ENCODE measurements around the gene TOMM34. TPM values are rescaled to one million over a fixed set of nuclear protein-coding genes. Genes with fewer than 3 reads are reported as not detected.

The TOMM34 gene
- total and polyA plus RNA-seq, 2 of the 13 experiments (the other 11 are each of a cell fraction or from before 2014, with no cell fraction given) = 36.2 to 52.0 TPM

DNA sequence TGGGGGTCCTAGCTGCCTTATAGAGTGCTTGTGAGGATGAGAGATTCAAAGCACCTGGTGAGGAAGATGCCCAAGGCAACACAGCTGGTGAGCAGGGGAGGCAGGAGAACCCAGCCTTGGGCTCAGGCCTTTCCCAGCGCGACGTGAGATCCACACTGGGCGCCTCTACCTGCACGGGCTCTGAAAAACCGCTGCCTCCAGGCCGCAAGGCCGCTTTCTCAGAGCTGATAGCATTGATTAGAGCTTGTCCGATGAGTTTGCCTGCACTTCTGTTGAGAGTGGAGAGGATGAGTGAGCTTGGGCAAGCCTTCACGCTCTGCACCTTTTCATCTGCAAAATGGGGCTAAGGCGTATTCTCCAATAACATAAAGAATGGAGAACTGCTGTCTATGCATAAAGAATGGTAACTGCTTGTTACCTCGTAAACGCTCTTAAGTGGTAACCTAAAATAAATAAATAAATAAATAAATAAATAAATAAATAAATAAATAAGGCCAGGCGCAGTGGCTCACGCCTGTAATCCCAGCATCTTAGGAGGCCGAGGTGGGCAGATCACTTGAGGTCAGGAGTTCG, 49.4 kb downstream of the TOMM34 start (continued):
- TF ChIP-seq, protein P1, sequence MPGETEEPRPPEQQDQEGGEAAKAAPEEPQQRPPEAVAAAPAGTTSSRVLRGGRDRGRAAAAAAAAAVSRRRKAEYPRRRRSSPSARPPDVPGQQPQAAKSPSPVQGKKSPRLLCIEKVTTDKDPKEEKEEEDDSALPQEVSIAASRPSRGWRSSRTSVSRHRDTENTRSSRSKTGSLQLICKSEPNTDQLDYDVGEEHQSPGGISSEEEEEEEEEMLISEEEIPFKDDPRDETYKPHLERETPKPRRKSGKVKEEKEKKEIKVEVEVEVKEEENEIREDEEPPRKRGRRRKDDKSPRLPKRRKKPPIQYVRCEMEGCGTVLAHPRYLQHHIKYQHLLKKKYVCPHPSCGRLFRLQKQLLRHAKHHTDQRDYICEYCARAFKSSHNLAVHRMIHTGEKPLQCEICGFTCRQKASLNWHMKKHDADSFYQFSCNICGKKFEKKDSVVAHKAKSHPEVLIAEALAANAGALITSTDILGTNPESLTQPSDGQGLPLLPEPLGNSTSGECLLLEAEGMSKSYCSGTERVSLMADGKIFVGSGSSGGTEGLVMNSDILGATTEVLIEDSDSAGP (CRISPR knock-in tag; IDR thresholded peaks at IDR 0.05; ENCODE audit: borderline replicate concordance) = no peak
- TF ChIP-seq SKIL (CRISPR knock-in tag; IDR thresholded peaks at IDR 0.05; ENCODE audit: borderline replicate concordance) (no peak), GMEB1 (CRISPR knock-in tag; IDR thresholded peaks at IDR 0.05; ENCODE audit: borderline replicate concordance) (no peak), ZNF101 (CRISPR knock-in tag; IDR thresholded peaks at IDR 0.05; ENCODE audit: borderline replicate concordance, low read depth) (no peak), RNF219 (CRISPR knock-in tag; IDR thresholded peaks at IDR 0.05) (no peak), ZGPAT (CRISPR knock-in tag; IDR thresholded peaks at IDR 0.05) (no peak), ZNF768 (CRISPR knock-in tag; IDR thresholded peaks at IDR 0.05) (no peak; the same call in 1 of the 2 replicates), AGO2 (optimal IDR thresholded peaks at IDR 0.05; ENCODE audit: low read depth, low read length) (no peak), RFXANK (CRISPR knock-in tag; IDR thresholded peaks at IDR 0.05) (no peak), ZNF382 (CRISPR knock-in tag; IDR thresholded peaks at IDR 0.05; ENCODE audit: borderline replicate concordance) (no peak), ADNP (CRISPR knock-in tag; IDR thresholded peaks at IDR 0.05) (no peak), ARHGAP35 (CRISPR knock-in tag; IDR thresholded peaks at IDR 0.05; ENCODE audit: borderline replicate concordance) (no peak), ZNF232 (CRISPR knock-in tag; IDR thresholded peaks at IDR 0.05; ENCODE audit: borderline replicate concordance) (0 out of 2 replicates have a peak, but pooled peaks have one; percentile 2), RFX1 (IDR thresholded peaks at IDR 0.05) (no peak), ESRRA (CRISPR knock-in tag; IDR thresholded peaks at IDR 0.05; ENCODE audit: low read depth) (no peak), ZNF441 (CRISPR knock-in tag; IDR thresholded peaks at IDR 0.05; ENCODE audit: borderline replicate concordance) (0 out of 2 replicates have a peak, but pooled peaks have one; percentile 15), MYNN (CRISPR knock-in tag; IDR thresholded peaks at IDR 0.05; ENCODE audit: low read depth) (0 out of 2 replicates have a peak, but pooled peaks have one; percentile 23), MIER3 (CRISPR knock-in tag; IDR thresholded peaks at IDR 0.05; ENCODE audit: borderline replicate concordance) (0 out of 2 replicates have a peak, but pooled peaks have one; percentile 33), TAF15 (IDR thresholded peaks at IDR 0.05; ENCODE audit: low read depth, low read length, poor library complexity, severe bottlenecking) (no peak)
